GM19025 (cell line): ENCODE data around the gene CPNE1.

Experiments
- ATAC-seq: cut with Tn5 transposase; IDR thresholded peaks from one replicate; pipeline ENCODE4 v1.9.1; 2021; ENCODE audit warnings: mild to moderate bottlenecking, low read depth, moderate library complexity; ENCODE audit not compliant: unreplicated experiment

The CPNE1 gene

GRCh38 chr20:35600993-35601973 is 63.4 kb downstream of the CPNE1 start:
- ATAC-seq: peak; percentile 72

GRCh38 chr20:35600176-35600992 is 64.3 kb downstream of the CPNE1 start:
- no peak for ATAC-seq

GRCh38 chr20:35599776-35600120 is 65.0 kb downstream of the CPNE1 start:
- ATAC-seq: no peak

- ATAC-seq: no peak
These were observed 65.6 kb downstream of the CPNE1 start for GRCh38 chr20:35598899-35599775.

GRCh38 chr20:35598476-35598875 is 66.2 kb downstream of the CPNE1 start:
- ATAC-seq: no peak

- ATAC-seq: no peak
These were observed 67.5 kb downstream of the CPNE1 start for GRCh38 chr20:35597186-35597585.

GRCh38 chr20:35595901-35596300 is 68.8 kb downstream of the CPNE1 start:
- ATAC-seq: no peak

GRCh38 chr20:35595456-35595855 is 69.2 kb downstream of the CPNE1 start:
- no peak for ATAC-seq

GRCh38 chr20:35592339-35592974 is 72.2 kb downstream of the CPNE1 start:
- ATAC-seq: no peak

GRCh38 chr20:35588397-35588796 is 76.3 kb downstream of the CPNE1 start:
- ATAC-seq: no peak

GRCh38 chr20:35587436-35587835 is 77.3 kb downstream of the CPNE1 start:
- ATAC-seq: no peak

- ATAC-seq: no peak
These were observed 77.8 kb downstream of the CPNE1 start for GRCh38 chr20:35586751-35587425.

- no peak for ATAC-seq
These were observed 80.8 kb downstream of the CPNE1 start for GRCh38 chr20:35583636-35584560.

GRCh38 chr20:35582741-35583404 is 81.8 kb downstream of the CPNE1 start:
- ATAC-seq: no peak

GRCh38 chr20:35582131-35582530 is 82.6 kb downstream of the CPNE1 start:
- ATAC-seq: no peak

- ATAC-seq: no peak
These were observed 85.5 kb downstream of the CPNE1 start for GRCh38 chr20:35579196-35579595.

- ATAC-seq: no peak
These were observed 86.2 kb downstream of the CPNE1 start for GRCh38 chr20:35578469-35578868.

- ATAC-seq: no peak
These were observed 87.9 kb downstream of the CPNE1 start for GRCh38 chr20:35576816-35577215.
